T-cell (primary cell): ENCODE data around the gene LRRC3C. TPM values are rescaled to one million over a fixed set of nuclear protein-coding genes. Genes with fewer than 3 reads are reported as not detected.
"Not testable (repeated sequence)": the region's sequence is repeated elsewhere in the genome, so short reads cannot be mapped to it uniquely, and the experiment has no call there.

Source experiments
- ATAC-seq, 4 experiments: fragments of 200-7000 bp in 3 of 4; fragments of 150-1000 bp in 1 of 4; cut with Tn5 transposase; replicated peaks in 1 of 4; 1 replicate in 3 of 4; 2 replicates in 1 of 4; pipeline ENCODE4 v1.10.0; 2021; ENCODE audit warnings: moderate library complexity in 3 of 4, mild to moderate bottlenecking in 2 of 4, moderate number of reproducible peaks in 1 of 4
- CTCF ChIA-PET, 2 donors: fragments of 300-600 bp; sonication (Branson Sonifier 250); formaldehyde crosslinking; loops; one replicate each; lab custom pipeline; 2022; ENCODE audit warnings: antibody characterized with exemption in 2 of 2; lab: Charles Lee
- POLR2A ChIA-PET, 2 donors: fragments of 300-600 bp; sonication (Branson Sonifier 250); formaldehyde crosslinking; loops; one replicate each; lab custom pipeline; 2022; ENCODE audit warnings: antibody characterized with exemption in 2 of 2; lab: Charles Lee
- DNase-seq, 35 experiments: peaks; one replicate each; pipeline versions ENCODE4 v3.0.0 to v3.0.0-alpha.2; 2013 to 2023
- H3K27ac ChIP-seq: one replicate; pipeline ENCODE4 v1.5.1; 2013; ENCODE audit warnings: low read length
- H3K27me3 ChIP-seq, 2 experiments: replicated peaks in 1 of 2; 1 replicate in 1 of 2; 2 replicates in 1 of 2; pipeline versions ENCODE4 v1.6.1 to v1.7.0; 2013; ENCODE audit warnings: low read length in 1 of 2, mixed read lengths in 1 of 2; ENCODE audit not compliant: control insufficient read depth in 2 of 2, insufficient read depth in 2 of 2; ENCODE audit errors: extremely low read depth in 1 of 2
- H3K36me3 ChIP-seq, 2 donors: 1 replicate in 1 of 2; 2 replicates in 1 of 2; pipeline versions ENCODE4 v1.6.1 to v1.7.0; 2013; ENCODE audit warnings: low read length in 1 of 2; ENCODE audit not compliant: control insufficient read depth in 2 of 2, insufficient read depth in 1 of 2; ENCODE audit errors: extremely low read depth in 1 of 2
- H3K4me1 ChIP-seq, 2 experiments: 1 replicate in 1 of 2; 2 replicates in 1 of 2; pipeline versions ENCODE4 v1.6.1 to v1.7.0; 2013; ENCODE audit warnings: low read length in 2 of 2, mixed read lengths in 1 of 2; ENCODE audit not compliant: insufficient read depth in 2 of 2, control insufficient read depth in 1 of 2; ENCODE audit errors: extremely low read depth in 1 of 2
- H3K4me3 ChIP-seq, 2 donors: 1 replicate in 1 of 2; 2 replicates in 1 of 2; pipeline versions ENCODE4 v1.5.1 to v1.7.0; 2013; ENCODE audit warnings: mild to moderate bottlenecking in 2 of 2, low read length in 1 of 2, moderate library complexity in 1 of 2; ENCODE audit not compliant: control insufficient read depth in 1 of 2; ENCODE audit errors: extremely low read depth in 1 of 2
- H3K9me3 ChIP-seq: 2 replicates; pipeline ENCODE4 v1.7.0; 2013
- H3K27ac Mint-ChIP-seq, 2 donors: one replicate each; pipeline ENCODE4 v1.8.0; 2020 to 2021; ENCODE audit warnings: mild to moderate bottlenecking in 2 of 2, mixed read lengths in 2 of 2
- H3K27me3 Mint-ChIP-seq, 2 donors: one replicate each; pipeline ENCODE4 v1.8.0; 2021 to 2022; ENCODE audit warnings: mixed read lengths in 2 of 2
- H3K36me3 Mint-ChIP-seq: one replicate; pipeline ENCODE4 v1.8.0; 2021; ENCODE audit warnings: mixed read lengths
- H3K4me1 Mint-ChIP-seq, 3 donors: one replicate each; pipeline ENCODE4 v1.8.0; 2020 to 2022; ENCODE audit warnings: mixed read lengths in 3 of 3, mild to moderate bottlenecking in 1 of 3
- H3K4me3 Mint-ChIP-seq, 3 donors: one replicate each; pipeline ENCODE4 v1.8.0; 2020 to 2022; ENCODE audit warnings: mild to moderate bottlenecking in 3 of 3, mixed read lengths in 3 of 3, moderate library complexity in 3 of 3
- H3K9me3 Mint-ChIP-seq, 3 donors: one replicate each; pipeline ENCODE4 v1.8.0; 2020 to 2022; ENCODE audit warnings: mixed read lengths in 3 of 3
- WGBS: methylation state at CpG from one replicate; pipeline ENCODE4 v1.1.5; 2013; ENCODE audit warnings: missing lambda C conversion rate; ENCODE audit not compliant: insufficient coverage; 5-methylcytosine and 5-hydroxymethylcytosine counted together
- total RNA-seq, 35 experiments: library from RNA in 6 of 35; stranded (reverse) in 6 of 35; fragments of 120-200 nt in 1 of 35; gene quantifications; one replicate each; pipeline versions ENCODE4 v1.2.1 to v1.2.4 and lab custom pipeline; 2013 to 2026

The LRRC3C gene
- total RNA-seq, 5 donors from 2014 or later (not counting 1 experiment from before 2014, with no cell fraction given): not detected

DNA sequence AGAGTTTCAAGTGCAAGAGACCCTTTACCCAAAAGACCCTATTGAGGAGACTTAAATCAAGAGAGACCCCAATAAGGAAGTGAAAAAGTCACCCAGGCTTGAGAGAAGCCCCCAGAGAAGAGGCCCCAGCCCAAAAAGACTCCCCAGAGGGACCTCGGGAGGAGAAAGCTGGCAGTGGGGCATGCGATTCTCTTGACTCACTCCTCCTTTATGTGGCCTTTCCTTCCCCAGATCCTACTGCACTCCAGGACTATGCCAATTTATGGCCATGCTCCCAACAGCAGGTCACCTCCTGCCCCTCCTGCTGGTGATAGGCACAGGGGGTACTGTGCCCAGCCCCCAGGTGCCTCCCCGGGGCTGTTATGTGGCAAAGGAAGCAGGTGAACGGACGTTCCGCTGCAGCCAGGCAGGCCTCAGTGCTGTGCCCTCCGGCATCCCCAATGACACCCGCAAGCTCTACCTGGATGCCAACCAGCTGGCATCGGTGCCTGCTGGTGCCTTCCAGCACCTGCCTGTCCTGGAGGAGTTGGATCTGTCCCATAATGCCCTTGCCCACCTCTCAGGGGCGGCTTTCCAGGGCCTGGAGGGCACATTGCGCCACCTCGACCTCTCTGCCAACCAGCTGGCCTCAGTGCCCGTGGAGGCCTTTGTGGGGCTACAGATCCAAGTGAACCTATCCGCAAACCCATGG is 16.3 kb downstream of the LRRC3C start:
- peaks cover 0 to 19% of the 10 kb centered on the region in 2 experiments for H3K27me3 ChIP-seq
- CTCF ChIA-PET: no interaction called here
- Mint-ChIP-seq H3K9me3 (no peaks in the 10 kb centered on the region), H3K36me3 (no peaks in the 10 kb centered on the region), H3K27me3 (no peaks in the 10 kb centered on the region), H3K4me3 (no peak overlapping the region), H3K27ac (no peak overlapping the region), H3K4me1 (peaks cover 23 to 29% (median 26%) of the 10 kb centered on the region in 3 donors)
- no peak overlapping the region for H3K4me3 ChIP-seq
- H3K27ac ChIP-seq: no peak overlapping the region
- ATAC-seq (no peak), DNase-seq (no peak)
- POLR2A ChIA-PET: no interaction called here
- H3K9me3 ChIP-seq: no peaks in the 10 kb centered on the region
- H3K4me1 ChIP-seq: peaks cover 0 to 24% of the 10 kb centered on the region in 2 experiments
- H3K36me3 ChIP-seq: no peaks in the 10 kb centered on the region
- WGBS: 89% methylated on average over 14 of the region's 14 CpGs

DNA sequence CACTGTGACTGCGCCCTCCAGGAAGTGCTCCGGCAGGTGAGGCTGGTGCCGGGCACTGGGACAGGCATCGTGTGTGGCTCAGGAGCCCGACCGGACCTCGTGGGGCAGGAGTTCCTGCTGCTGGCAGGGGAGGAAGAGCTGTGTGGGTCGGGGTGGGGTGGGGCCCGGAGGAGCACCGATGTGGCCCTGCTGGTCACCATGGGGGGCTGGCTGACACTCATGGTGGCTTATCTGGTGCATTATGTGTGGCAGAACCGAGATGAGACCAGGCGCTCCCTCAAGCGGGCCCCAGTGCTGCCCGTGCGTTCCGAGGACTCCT is 16.8 kb downstream of the LRRC3C start:
- Histone ChIP-seq H3K36me3 (no peaks in the 10 kb centered on the region), H3K4me1 (peaks cover 0 to 29% of the 10 kb centered on the region in 2 experiments), H3K4me3 (no peak overlapping the region), H3K9me3 (no peaks in the 10 kb centered on the region), H3K27me3 (peaks cover 0 to 19% of the 10 kb centered on the region in 2 experiments), H3K27ac (no peak overlapping the region)
- no peak overlapping the region for H3K27ac Mint-ChIP-seq
- H3K9me3 Mint-ChIP-seq: no peaks in the 10 kb centered on the region
- H3K4me1 Mint-ChIP-seq: peaks cover 22 to 29% (median 24%) of the 10 kb centered on the region in 3 donors
- H3K36me3 Mint-ChIP-seq: no peaks in the 10 kb centered on the region
- POLR2A ChIA-PET: no interaction called here
- DNase-seq (no peak), ATAC-seq (no peak)
- CTCF ChIA-PET: no interaction called here
- H3K27me3 Mint-ChIP-seq: no peaks in the 10 kb centered on the region
- 84% methylated on average over 16 of the region's 16 CpGs for WGBS
- H3K4me3 Mint-ChIP-seq: no peak overlapping the region

DNA sequence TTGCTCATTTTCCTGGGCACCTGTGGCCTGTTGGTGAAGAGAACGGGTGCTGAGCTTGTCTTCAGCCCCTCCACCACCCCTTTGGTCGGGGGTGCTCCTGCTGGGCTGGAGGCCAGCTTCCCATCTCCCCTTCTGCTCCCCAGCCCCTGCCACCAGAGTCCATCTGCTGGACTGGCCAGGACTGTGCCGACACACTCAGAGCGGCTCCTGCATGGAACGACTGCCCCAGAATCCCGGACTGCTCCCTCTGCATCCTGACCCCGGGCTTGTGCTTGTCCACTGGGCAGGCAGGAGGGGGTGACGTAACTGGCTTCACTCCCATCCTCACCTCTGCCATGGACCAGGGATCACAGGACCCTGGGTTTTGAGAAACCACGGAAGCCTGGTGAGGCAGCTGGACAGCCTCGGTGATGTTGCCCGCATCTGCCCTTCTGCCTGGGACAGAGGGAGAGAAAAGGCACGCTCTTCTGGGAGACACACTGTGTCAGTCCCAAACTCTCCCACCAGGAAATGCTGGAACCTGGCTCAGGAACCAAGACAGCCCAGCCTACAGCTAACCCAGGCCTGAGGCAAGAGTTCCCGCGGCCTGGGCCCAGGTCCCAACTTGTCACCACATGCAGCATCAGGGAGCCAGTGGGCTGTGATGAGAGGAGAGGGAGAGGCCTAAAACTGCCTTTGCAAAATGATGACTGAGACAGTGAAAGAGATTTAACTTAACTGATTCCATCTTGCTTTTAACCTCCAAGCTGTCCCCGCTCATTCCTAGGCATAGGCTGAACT is 19.2 kb downstream of the LRRC3C start:
- CTCF ChIA-PET: interaction anchor here in 1 of 2 donors (0.6 kb wide), 2 partner anchors 97 to 322 kb away, joined by 4 to 11 read pairs; no protein-coding TSS in a partner anchor
- 88% methylated on average over 7 of the region's 15 CpGs for WGBS

DNA sequence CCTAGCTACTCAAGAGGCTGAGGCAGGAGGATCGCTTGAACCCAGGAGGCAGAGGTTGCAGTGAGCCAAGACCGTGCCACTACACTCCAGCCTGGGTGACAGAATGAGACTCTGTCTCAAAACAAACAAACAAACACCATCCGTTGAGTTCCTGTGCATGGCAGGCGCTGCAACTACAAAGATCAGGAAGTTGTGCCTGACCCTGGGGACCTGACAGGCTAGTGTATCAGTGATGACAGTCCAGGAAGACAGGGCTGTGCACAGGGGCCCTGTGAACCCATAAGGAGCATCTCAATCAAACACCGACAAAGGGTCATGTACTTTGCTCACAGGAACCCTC is 20.9 kb downstream of the LRRC3C start:
- H3K4me3 Mint-ChIP-seq, POLR2A ChIA-PET, H3K4me3 ChIP-seq, H3K9me3 Mint-ChIP-seq, H3K36me3 ChIP-seq, H3K36me3 Mint-ChIP-seq, CTCF ChIA-PET, H3K9me3 ChIP-seq, H3K27ac ChIP-seq, H3K27me3 Mint-ChIP-seq, ATAC-seq: not testable (repeated sequence)
- peaks cover 21 to 29% (median 26%) of the 10 kb centered on the region in 3 donors for H3K4me1 Mint-ChIP-seq
- 47% methylated on average over 3 of the region's 5 CpGs for WGBS
- Histone ChIP-seq H3K27me3 (peaks cover 0 to 12% of the 10 kb centered on the region in 2 experiments), H3K4me1 (peaks cover 2 to 31% of the 10 kb centered on the region in 2 experiments)
- peak overlapping the region in 1 of 2 donors; percentile 59 for H3K27ac Mint-ChIP-seq
- peak in 1 of 35 experiments; percentile 31 for DNase-seq

More for the DNA sequence above, 19.2 kb downstream of the LRRC3C start:
- Mint-ChIP-seq H3K9me3 (no peaks in the 10 kb centered on the region), H3K36me3 (no peaks in the 10 kb centered on the region), H3K4me1 (peaks cover 15 to 19% (median 18%) of the 10 kb centered on the region in 3 donors), H3K4me3 (no peak overlapping the region), H3K27me3 (no peaks in the 10 kb centered on the region), H3K27ac (no peak overlapping the region)
- Histone ChIP-seq H3K27ac (no peak overlapping the region), H3K36me3 (no peaks in the 10 kb centered on the region), H3K4me3 (no peak overlapping the region), H3K9me3 (no peaks in the 10 kb centered on the region), H3K4me1 (peaks cover 0 to 20% of the 10 kb centered on the region in 2 experiments), H3K27me3 (peaks cover 0 to 19% of the 10 kb centered on the region in 2 experiments)
- POLR2A ChIA-PET: interaction anchor here in 1 of 2 donors (0.6 kb wide), 1 partner anchor 29 kb away, joined by 3 read pairs; no protein-coding TSS in a partner anchor
- DNase-seq (no peak), ATAC-seq (no peak)

DNA sequence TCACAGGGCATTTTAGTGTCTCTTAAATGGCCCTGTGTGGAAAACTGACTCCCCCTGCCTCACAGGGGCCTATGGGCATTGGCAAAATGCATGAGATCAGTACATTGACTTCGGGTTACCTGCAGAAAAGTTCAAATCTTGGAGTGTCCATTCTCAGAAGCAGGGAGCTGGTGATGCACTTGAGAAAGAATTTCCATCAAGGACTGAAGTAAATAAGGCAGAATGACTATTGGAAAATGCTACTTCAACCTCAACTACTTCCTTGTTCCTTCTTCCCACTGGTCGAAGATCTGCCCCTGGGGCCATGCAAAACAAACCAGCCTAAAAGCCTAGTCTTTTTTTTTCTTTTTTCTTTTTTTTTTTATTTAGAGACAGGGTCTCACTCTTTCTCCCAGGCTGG is 21.5 kb downstream of the LRRC3C start:
- DNase-seq: no peak
- H3K4me3 ChIP-seq: no peak overlapping the region
- peaks cover 2 to 37% of the 10 kb centered on the region in 2 experiments for H3K4me1 ChIP-seq
- peak overlapping the region in 1 of 2 donors; percentile 59 for H3K27ac Mint-ChIP-seq
- peaks cover 24 to 32% (median 30%) of the 10 kb centered on the region in 3 donors for H3K4me1 Mint-ChIP-seq
- ATAC-seq: no peak
- no peaks in the 10 kb centered on the region for H3K9me3 Mint-ChIP-seq
- no peak overlapping the region for H3K27ac ChIP-seq
- no peak overlapping the region for H3K4me3 Mint-ChIP-seq
- POLR2A ChIA-PET: no interaction called here
- H3K9me3 ChIP-seq: no peaks in the 10 kb centered on the region
- H3K36me3 Mint-ChIP-seq: no peaks in the 10 kb centered on the region
- peaks cover 0 to 9% of the 10 kb centered on the region in 2 experiments for H3K27me3 ChIP-seq
- no peaks in the 10 kb centered on the region for H3K36me3 ChIP-seq
- CTCF ChIA-PET: no interaction called here
- H3K27me3 Mint-ChIP-seq: no peaks in the 10 kb centered on the region
- 67% methylated on average over 1 of the region's 2 CpGs for WGBS

DNA sequence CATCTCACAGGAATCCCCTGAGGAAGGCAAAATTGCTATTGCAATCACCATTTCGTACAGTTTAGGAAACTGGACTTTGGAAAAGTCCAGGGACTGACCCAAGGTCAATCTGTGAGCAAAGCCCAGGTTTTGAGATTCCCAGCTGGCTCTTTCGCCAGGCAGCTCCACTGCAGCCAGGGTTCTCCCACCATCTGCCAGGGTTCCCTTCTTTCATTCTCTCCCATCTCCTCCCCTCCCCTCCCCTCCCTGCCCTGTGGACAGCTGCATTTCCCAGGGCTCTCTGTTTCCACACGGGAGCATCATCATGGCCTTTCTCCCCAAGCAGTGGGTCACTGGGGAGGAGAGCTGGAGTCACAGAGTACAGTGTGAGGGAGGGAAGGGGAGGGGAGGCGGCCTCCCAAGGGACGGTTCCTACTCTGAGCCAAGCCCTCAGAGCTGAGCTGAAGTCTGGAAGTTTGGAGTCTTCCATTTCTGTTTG is 23.4 kb downstream of the LRRC3C start:
- Mint-ChIP-seq H3K36me3 (no peaks in the 10 kb centered on the region), H3K9me3 (no peaks in the 10 kb centered on the region), H3K27me3 (no peaks in the 10 kb centered on the region), H3K4me1 (peaks cover 24 to 35% (median 30%) of the 10 kb centered on the region in 3 donors), H3K4me3 (peak overlapping the region in 1 of 3 donors; percentile 28), H3K27ac (peak overlapping the region in 1 of 2 donors; percentile 23)
- ATAC-seq: no peak
- ChIA-PET POLR2A (no interaction called here), CTCF (no interaction called here)
- Histone ChIP-seq H3K4me1 (peaks cover 2 to 39% of the 10 kb centered on the region in 2 experiments), H3K27me3 (peaks cover 0 to 3% of the 10 kb centered on the region in 2 experiments), H3K4me3 (no peak overlapping the region), H3K27ac (no peak overlapping the region), H3K9me3 (no peaks in the 10 kb centered on the region), H3K36me3 (no peaks in the 10 kb centered on the region)
- 79% methylated on average over 2 of the region's 5 CpGs for WGBS
- DNase-seq: no peak
